Progenitor cell of endocrine pancreas (in vitro differentiated cells): ENCODE results near the gene HSPB9. TPM values are rescaled to one million over a fixed set of nuclear protein-coding genes. Genes with fewer than 3 reads are reported as not detected.

Experiments
- DNase-seq: peaks from one replicate; pipeline ENCODE4 v3.0.0; 2021; ENCODE audit warnings: low spot score; ENCODE audit not compliant: unreplicated experiment
- H3K27ac Mint-ChIP-seq: 2 replicates; pipeline ENCODE4 v1.8.0; 2021; ENCODE audit warnings: mild to moderate bottlenecking, moderate library complexity, mixed read lengths
- H3K27me3 Mint-ChIP-seq: 2 replicates; pipeline ENCODE4 v1.8.0; 2021; ENCODE audit warnings: mixed read lengths
- H3K36me3 Mint-ChIP-seq: 2 replicates; pipeline ENCODE4 v1.8.0; 2022; ENCODE audit warnings: mixed read lengths; ENCODE audit not compliant: insufficient read depth
- H3K4me1 Mint-ChIP-seq: 2 replicates; pipeline ENCODE4 v1.8.0; 2021; ENCODE audit warnings: low read depth, mixed read lengths
- H3K4me3 Mint-ChIP-seq: 2 replicates; pipeline ENCODE4 v1.8.0; 2021; ENCODE audit warnings: low read depth, mild to moderate bottlenecking, moderate library complexity, mixed read lengths
- H3K9me3 Mint-ChIP-seq: 2 replicates; pipeline ENCODE4 v1.8.0; 2021; ENCODE audit warnings: low read depth, mixed read lengths
- total RNA-seq: library from RNA; stranded (reverse); gene quantifications from 2 replicates; pipeline ENCODE4 v1.2.1, GENCODE V29; 2021
- TF ChIP-seq, protein P1 (sequence below): fragments of 200-600 bp; sonication (generic); IDR thresholded peaks from one replicate; pipeline ENCODE4 v1.5.0; 2021; ENCODE audit warnings: antibody characterized with exemption, mild to moderate bottlenecking; ENCODE audit not compliant: unreplicated experiment

The HSPB9 gene
- total RNA-seq, 1 donor from 2014 or later = not detected

DNA sequence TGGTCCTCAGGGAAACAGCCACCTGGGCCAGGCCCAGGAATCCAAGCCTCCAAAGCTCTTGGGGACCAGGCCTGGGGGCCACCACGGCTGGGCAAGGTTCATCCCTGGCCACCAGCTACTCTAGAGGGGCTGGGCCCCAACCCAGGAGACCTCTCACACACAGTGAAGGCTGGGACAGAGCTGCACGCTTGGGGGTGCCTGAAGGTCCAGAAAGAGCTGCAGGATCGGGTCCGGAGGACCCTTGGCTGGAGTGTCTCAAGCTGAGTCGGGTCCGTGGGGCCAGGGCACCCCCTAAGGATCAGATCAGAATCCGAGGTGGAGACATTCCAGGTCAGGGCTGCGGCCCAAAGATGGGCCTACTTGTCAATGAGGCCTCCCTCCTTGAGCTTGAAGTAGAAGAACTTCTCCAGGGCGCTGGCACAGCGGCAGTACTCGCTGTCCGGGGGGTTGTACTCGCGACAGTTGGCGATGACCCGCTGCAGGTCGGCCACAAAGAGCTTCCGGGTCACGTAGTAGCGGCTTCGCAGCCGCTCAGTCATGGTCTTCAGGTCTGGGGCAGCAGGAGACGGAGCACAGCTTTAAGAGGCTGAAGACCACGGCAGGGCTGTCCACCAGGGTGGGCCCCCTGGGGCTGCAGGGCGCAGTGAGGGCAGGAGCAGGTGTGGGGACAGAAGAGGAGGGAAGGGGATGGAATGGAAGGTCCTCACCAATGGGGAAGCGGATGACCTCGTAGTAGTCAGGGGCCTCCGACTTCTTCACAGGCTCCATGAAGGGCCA, 9.1 kb upstream of the HSPB9 start:
- Mint-ChIP-seq H3K4me3 (no peak overlapping the region), H3K27ac (no peak overlapping the region), H3K36me3 (peaks cover 4% of the 10 kb centered on the region), H3K4me1 (no peaks in the 10 kb centered on the region), H3K9me3 (no peaks in the 10 kb centered on the region), H3K27me3 (peaks cover 13% of the 10 kb centered on the region)
- TF ChIP-seq, protein P1, sequence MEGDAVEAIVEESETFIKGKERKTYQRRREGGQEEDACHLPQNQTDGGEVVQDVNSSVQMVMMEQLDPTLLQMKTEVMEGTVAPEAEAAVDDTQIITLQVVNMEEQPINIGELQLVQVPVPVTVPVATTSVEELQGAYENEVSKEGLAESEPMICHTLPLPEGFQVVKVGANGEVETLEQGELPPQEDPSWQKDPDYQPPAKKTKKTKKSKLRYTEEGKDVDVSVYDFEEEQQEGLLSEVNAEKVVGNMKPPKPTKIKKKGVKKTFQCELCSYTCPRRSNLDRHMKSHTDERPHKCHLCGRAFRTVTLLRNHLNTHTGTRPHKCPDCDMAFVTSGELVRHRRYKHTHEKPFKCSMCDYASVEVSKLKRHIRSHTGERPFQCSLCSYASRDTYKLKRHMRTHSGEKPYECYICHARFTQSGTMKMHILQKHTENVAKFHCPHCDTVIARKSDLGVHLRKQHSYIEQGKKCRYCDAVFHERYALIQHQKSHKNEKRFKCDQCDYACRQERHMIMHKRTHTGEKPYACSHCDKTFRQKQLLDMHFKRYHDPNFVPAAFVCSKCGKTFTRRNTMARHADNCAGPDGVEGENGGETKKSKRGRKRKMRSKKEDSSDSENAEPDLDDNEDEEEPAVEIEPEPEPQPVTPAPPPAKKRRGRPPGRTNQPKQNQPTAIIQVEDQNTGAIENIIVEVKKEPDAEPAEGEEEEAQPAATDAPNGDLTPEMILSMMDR = no peak
- no peak for DNase-seq

DNA sequence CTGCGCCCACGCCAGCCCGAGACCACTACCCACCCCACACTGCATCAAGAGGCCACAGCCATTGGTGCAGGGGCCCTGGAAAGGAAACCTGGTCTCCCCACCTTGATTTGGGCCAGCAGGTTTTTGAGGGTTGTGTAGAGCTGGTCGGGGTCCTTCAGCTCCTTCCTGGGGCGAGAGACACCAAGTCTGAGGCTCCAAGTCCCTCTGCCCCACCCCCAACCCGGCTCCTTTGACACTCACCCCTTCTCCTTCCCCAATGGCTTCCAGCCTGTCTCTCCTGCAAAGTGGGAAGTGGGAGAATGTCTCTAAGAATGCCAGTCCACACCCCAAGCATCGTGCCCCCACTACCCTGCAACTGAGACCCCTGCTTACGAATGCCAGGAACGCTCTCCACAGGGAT, 8.5 kb upstream of the HSPB9 start:
- DNase-seq = no peak
- TF ChIP-seq, protein P1 = no peak
- Mint-ChIP-seq H3K4me3 (no peak overlapping the region), H3K4me1 (no peaks in the 10 kb centered on the region), H3K27me3 (peaks cover 8% of the 10 kb centered on the region), H3K9me3 (no peaks in the 10 kb centered on the region), H3K27ac (no peak overlapping the region), H3K36me3 (peaks cover 4% of the 10 kb centered on the region)

DNA sequence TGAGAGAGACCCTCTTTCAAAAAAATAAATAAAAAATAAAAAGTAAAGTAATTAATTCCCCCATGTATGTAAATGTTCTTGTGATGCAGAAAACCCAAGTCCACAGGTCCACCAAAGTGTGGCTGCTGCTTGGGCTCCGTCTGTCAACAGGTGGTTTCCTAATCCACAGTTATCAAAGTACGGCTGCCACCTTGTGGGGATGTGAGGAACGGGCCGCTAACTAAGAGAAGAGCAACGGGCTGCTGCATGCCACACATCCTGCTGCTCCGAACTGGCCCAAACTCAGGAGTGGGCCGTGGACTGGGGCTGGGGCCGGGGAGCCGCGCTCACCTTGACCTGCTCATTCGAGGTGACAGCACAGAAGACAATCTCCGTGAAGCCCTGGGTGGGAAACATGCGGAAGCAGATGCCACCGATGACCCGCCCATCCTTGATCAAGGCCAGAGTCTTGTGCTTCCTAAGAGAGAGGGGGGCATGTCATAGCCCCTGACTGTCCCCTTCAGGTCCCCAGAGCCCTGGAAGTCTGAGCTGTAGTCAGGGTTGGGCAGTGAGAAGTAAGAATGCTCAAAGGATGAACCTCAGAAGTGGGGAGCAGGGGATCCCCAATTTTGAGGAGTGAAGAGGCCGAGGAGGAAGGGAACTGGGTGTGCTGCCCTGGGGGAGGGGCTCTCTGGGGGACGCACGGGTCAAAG, 5.8 kb upstream of the HSPB9 start:
- peak; percentile 65 for DNase-seq
- TF ChIP-seq, protein P1 = peak; percentile 81
- peaks cover 4% of the 10 kb centered on the region for H3K36me3 Mint-ChIP-seq
- peaks cover 4% of the 10 kb centered on the region for H3K4me1 Mint-ChIP-seq
- H3K4me3 Mint-ChIP-seq = no peak overlapping the region
- no peaks in the 10 kb centered on the region for H3K27me3 Mint-ChIP-seq
- H3K9me3 Mint-ChIP-seq = no peaks in the 10 kb centered on the region
- H3K27ac Mint-ChIP-seq = peak overlapping the region; percentile 3

DNA sequence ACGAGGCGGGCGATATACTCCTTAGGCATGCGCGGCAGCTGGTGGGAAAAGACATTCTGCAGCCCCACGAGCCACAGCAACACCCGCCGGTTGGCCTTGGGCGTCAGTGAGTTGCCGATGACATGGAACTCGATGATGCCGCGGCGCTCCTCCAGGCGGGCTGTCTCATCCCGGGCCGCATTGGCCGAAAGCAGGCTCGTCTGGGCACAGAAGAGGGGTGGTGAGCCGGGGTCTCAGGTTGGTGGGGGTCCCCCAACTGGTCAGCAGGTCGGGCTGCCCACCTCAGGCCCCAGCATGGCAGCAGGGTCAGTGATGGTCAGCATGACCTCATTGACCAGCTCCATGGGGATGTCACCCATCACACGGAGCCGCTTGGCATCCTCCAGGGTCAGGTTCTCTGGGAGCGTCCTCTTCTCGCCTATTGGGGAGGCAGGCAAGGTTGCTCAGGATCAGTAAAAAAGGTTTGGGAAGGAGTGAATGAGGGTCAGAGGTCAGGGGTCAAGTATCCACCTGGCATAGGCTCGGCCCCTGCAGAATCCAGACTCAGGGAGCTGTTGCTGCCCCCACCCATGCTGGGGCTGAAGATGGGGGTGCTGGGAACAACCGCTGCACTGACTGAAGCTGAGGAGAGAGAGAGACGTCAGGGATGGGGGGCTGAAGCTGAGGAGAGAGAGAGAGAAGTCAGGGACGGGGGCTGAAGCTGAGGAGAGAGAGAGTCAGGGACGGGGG, 5.0 kb upstream of the HSPB9 start:
- Mint-ChIP-seq H3K4me3 (no peak overlapping the region), H3K4me1 (peaks cover 10% of the 10 kb centered on the region), H3K27ac (no peak overlapping the region), H3K9me3 (no peaks in the 10 kb centered on the region), H3K36me3 (peaks cover 4% of the 10 kb centered on the region), H3K27me3 (no peaks in the 10 kb centered on the region)
- no peak for DNase-seq
- TF ChIP-seq, protein P1 = no peak

DNA sequence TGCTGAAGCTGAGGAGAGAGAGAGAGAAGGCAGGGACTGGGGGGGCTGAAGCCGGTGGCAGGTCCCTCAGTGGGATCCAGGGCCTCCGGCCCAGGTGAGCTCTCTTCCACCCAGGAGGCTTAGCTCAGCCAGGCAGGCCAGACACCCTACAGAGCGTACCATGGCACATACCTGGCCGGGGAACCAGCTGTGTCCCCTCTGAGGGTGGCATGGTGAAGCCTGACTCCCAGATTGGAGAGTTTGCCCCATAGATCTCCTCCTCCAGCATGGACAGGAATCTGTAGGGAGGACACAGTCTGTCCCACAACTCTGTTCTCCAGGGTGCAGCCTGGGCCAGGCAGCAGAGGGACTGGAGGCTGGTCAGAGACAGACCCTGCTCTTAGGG, 4.5 kb upstream of the HSPB9 start:
- DNase-seq = no peak
- TF ChIP-seq, protein P1 = no peak
- Mint-ChIP-seq H3K9me3 (no peaks in the 10 kb centered on the region), H3K4me1 (peaks cover 10% of the 10 kb centered on the region), H3K4me3 (no peak overlapping the region), H3K27me3 (no peaks in the 10 kb centered on the region), H3K36me3 (peaks cover 4% of the 10 kb centered on the region), H3K27ac (no peak overlapping the region)
